Measurements from ENCODE around the gene LTBP1.

The LTBP1 gene

GRCh38 chr2:33264766-33265165 lies 318.0 kb downstream of the LTBP1 start:
- H3K9me3 Mint-ChIP-seq = no peaks in the 10 kb centered on the region
- H3K4me1 Mint-ChIP-seq = peaks cover 22% of the 10 kb centered on the region
- no peak for TF ChIP-seq CTCF (IDR thresholded peaks at IDR 0.05; ENCODE audit: unreplicated experiment in 3 of 3)
- H3K27ac Mint-ChIP-seq = no peak overlapping the region
- no peaks in the 10 kb centered on the region for H3K27me3 Mint-ChIP-seq (ENCODE audit: low read depth)
- no peak overlapping the region for H3K4me3 Mint-ChIP-seq
- H3K36me3 Mint-ChIP-seq (ENCODE audit: low read depth) = peaks cover 8% of the 10 kb centered on the region

- no peak overlapping the region for H3K4me3 Mint-ChIP-seq
- H3K4me1 Mint-ChIP-seq = peaks cover 27% of the 10 kb centered on the region
- H3K36me3 Mint-ChIP-seq (ENCODE audit: low read depth) = peaks cover 11% of the 10 kb centered on the region
- no peak for TF ChIP-seq CTCF (IDR thresholded peaks at IDR 0.05; ENCODE audit: unreplicated experiment in 3 of 3)
- no peaks in the 10 kb centered on the region for H3K27me3 Mint-ChIP-seq (ENCODE audit: low read depth)
- no peaks in the 10 kb centered on the region for H3K9me3 Mint-ChIP-seq
- H3K27ac Mint-ChIP-seq = no peak overlapping the region
Measured at GRCh38 chr2:33265584-33266338, 319.0 kb downstream of the LTBP1 start.

GRCh38 chr2:33266467-33266866 lies 319.7 kb downstream of the LTBP1 start:
- H3K4me3 Mint-ChIP-seq = no peak overlapping the region
- H3K27ac Mint-ChIP-seq = no peak overlapping the region
- peaks cover 11% of the 10 kb centered on the region for H3K36me3 Mint-ChIP-seq (ENCODE audit: low read depth)
- peaks cover 27% of the 10 kb centered on the region for H3K4me1 Mint-ChIP-seq
- TF ChIP-seq CTCF (IDR thresholded peaks at IDR 0.05; ENCODE audit: unreplicated experiment in 3 of 3) = no peak
- H3K9me3 Mint-ChIP-seq = no peaks in the 10 kb centered on the region
- no peaks in the 10 kb centered on the region for H3K27me3 Mint-ChIP-seq (ENCODE audit: low read depth)

- Mint-ChIP-seq H3K27me3 (ENCODE audit: low read depth) (no peaks in the 10 kb centered on the region), H3K36me3 (ENCODE audit: low read depth) (peaks cover 11% of the 10 kb centered on the region), H3K4me3 (no peak overlapping the region), H3K4me1 (peaks cover 27% of the 10 kb centered on the region), H3K9me3 (no peaks in the 10 kb centered on the region), H3K27ac (peak overlapping the region in 1 of 3 experiments; percentile 61)
- TF ChIP-seq CTCF (IDR thresholded peaks at IDR 0.05; ENCODE audit: unreplicated experiment in 3 of 3) = no peak
Measured at GRCh38 chr2:33267043-33267442, 320.3 kb downstream of the LTBP1 start.

GRCh38 chr2:33267756-33268155 lies 321.0 kb downstream of the LTBP1 start:
- no peaks in the 10 kb centered on the region for H3K27me3 Mint-ChIP-seq (ENCODE audit: low read depth)
- H3K27ac Mint-ChIP-seq = peak overlapping the region; percentile 9 to 61 (median 50)
- H3K36me3 Mint-ChIP-seq (ENCODE audit: low read depth) = peaks cover 11% of the 10 kb centered on the region
- peak in 1 of 3 experiments; percentile 10 for TF ChIP-seq CTCF (IDR thresholded peaks at IDR 0.05; ENCODE audit: unreplicated experiment in 3 of 3)
- H3K4me3 Mint-ChIP-seq = no peak overlapping the region
- H3K9me3 Mint-ChIP-seq = no peaks in the 10 kb centered on the region
- peaks cover 27% of the 10 kb centered on the region for H3K4me1 Mint-ChIP-seq

- H3K27ac Mint-ChIP-seq = peak overlapping the region; percentile 9 to 61 (median 50)
- no peaks in the 10 kb centered on the region for H3K27me3 Mint-ChIP-seq (ENCODE audit: low read depth)
- H3K9me3 Mint-ChIP-seq = no peaks in the 10 kb centered on the region
- H3K4me3 Mint-ChIP-seq = no peak overlapping the region
- H3K36me3 Mint-ChIP-seq (ENCODE audit: low read depth) = peaks cover 7% of the 10 kb centered on the region
- H3K4me1 Mint-ChIP-seq = peaks cover 27% of the 10 kb centered on the region
- TF ChIP-seq CTCF (IDR thresholded peaks at IDR 0.05; ENCODE audit: unreplicated experiment in 3 of 3) = no peak
Measured at GRCh38 chr2:33268246-33268831, 321.6 kb downstream of the LTBP1 start.

All from nephron (organoid).